AG20443 (cell line): ENCODE results near the gene FLRT3.

Experiments
- DNase-seq: peaks from one replicate; pipeline ENCODE4 v3.0.0; 2012; ENCODE audit warnings: low spot score, mixed read lengths

The FLRT3 gene

DNA sequence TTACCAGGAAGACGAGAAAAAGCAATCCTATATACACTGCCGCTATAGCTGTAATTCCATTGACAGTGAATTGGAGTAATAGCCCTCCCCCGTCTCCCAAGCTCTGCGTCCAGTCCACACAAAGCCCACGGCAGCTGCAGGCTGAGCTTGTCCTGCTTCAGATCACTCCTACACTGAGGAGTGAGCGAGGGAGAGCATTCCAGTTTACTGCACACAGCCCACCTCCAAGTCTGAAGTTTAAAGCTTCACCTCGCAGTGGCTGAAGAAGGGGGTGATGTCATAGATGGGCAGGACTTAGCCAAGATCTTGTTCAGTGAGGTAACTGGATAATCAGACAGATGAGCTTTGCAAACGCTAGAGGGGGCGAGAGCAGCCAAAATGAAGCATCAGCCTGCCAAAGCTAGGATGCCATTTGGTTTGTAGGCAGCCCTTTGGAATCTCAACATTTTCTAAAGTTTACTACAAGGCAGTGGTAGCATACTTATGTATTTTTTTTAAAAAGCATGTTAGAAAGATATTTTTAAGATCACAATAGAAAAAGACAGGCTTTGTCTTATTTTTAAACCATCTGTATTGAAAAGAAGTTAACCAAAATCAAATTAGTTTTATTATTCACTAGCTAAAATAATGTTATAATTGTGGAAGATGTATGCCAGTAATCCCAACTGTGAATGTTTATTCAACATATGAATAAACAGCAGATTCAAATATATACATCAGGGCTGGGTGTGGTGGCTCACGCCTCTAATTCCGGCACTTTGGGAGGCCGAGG lies at the start of gene FLRT3:
Gene FLRT3 (minus strand): TSS at position 213 of the 772 bp plus-strand sequence. CDS start 10,106 bp downstream, outside the sequence.
- DNase-seq: peak; percentile 89

DNA sequence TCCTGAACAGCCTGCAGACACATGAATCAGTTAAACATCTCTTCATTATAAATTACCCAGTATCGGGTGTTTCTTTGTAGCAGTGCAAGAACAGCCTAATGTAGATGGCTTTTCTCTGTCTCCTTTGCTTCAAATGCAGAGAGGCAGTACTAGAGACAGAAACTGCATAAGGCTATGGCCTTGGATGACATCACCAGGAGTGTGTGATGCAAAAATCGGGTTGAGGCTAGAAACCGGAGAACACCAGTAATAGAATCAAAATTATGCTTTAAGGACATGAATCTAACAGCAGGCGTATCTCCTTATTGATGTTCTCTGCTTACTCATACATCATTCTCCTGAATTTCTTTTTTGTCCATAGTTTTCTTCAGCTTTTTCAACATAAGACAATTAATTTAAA lies 49.3 kb upstream of the FLRT3 start:
- no peak for DNase-seq

DNA sequence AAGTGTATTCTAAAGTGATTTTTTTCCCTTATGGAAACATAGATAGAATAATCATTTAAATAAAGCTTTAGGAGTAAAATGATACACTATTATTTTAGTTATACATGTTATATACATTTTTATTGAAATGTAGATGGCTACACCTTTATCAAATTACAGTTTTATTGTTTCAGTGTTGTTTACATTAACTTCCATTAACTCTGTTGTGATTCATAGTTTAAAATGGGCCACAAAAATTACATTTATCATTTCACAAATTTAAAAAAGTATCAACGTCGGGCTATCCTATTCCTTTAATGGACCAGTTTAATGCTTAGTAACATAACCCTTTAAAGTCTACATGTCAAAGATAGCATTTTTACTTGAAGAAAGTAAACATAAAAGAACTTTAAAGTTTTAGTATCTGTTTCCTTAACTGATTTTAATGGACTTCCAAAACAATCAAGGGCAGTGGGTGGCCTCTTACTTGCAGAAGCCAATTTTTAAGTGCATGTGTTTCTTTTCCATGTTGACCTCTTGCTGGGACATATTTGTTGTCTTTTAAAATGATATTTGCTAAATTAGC lies 47.8 kb upstream of the FLRT3 start:
- no peak for DNase-seq

DNA sequence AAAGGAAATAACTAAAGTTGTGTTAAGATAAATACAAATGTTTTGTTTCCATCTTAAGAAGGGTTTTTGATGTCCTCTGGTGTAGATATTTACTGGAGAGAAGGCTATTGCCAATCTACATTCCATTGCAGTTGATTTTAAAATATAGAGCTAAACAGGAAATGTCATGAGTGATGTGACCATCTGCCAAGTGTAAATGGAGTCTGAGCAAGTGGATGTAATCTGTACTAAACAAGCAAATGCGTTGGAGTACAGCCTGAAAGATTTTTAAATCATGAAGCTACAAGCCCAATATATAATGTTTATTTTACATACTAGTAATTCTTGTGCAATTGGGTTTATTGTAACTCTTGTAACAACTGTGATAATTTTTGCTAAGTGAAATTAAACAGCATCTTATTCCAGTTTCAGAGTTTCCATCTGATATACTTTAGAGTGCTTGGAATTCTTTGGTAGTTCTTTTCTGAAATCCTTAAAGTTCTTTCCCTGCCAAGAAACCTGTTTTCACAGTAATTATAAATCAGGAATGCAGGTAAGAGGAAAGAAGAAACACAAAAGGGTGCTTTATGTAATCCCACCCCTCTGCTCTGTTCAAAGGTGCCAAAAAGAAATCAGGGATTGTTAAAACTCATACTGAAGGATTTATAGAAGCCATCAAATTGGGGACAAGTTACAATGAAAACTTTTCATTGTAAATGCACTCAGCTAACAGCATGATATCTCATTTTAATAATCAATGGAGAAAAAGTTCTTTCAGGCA lies 47.2 kb upstream of the FLRT3 start:
- no peak for DNase-seq

DNA sequence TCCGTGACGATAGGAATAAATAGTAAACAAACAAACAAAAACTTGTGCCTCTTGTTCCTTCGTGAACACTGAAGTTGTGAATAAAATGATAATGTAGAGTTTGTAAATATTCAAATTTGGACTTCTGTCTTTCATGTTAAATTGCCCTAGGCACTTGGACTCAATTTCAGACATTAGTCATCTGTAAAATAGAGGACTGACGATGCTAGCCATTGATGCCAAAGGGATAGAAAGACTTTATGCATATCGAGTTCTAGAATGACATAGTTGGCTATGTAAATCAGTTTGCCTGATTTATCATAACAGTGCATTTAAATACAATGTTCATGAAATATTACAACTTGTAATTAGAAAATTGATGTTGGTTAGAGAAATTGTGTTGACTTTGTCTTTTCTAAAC lies 45.9 kb upstream of the FLRT3 start:
- DNase-seq: no peak

DNA sequence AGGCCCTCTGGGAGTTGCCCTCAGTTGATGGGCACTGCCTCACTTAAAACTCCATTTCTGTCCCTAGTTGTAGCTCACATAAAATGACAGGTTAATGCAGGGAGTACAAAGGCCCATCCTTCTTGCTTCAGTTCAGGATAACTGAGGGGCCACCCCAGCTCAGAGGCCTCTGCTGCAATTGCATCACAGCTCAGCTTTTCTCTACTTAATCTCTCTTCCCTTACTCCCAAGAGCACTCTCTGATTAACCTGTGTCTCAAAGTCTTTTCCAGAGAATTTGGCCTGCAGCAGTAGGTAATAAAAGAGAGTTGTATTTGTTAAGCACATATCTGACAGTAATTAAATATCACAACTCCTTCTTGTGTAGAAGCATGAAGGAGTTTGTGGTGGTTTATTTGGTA lies 40.9 kb upstream of the FLRT3 start:
- no peak for DNase-seq

DNA sequence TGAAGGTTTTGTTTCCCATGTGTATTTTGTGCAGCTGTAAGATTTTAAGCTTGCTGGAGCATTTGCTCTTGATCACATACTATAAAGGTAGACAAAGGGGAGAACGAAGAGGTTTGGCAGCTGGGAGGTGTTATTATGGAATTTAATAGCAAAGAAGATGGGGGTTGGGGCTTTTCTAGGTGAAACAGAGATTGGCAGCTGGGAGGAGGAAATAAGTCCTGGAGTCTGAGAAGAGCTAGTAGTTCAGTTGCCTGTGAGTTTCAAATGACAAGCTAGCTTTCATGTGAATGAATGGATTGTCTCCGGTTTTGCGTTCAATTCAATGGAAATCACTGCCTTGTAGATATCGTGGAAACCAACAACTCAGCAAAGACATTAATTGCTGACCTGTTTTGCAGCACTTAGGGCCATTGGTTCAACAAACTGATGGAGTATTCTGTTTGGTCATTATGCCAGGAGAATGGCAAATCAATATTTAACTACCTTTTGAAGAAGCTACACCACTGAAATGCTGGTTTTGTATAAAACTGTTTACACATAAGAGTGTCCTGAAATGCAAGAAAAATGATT lies 38.1 kb upstream of the FLRT3 start:
- DNase-seq: no peak

DNA sequence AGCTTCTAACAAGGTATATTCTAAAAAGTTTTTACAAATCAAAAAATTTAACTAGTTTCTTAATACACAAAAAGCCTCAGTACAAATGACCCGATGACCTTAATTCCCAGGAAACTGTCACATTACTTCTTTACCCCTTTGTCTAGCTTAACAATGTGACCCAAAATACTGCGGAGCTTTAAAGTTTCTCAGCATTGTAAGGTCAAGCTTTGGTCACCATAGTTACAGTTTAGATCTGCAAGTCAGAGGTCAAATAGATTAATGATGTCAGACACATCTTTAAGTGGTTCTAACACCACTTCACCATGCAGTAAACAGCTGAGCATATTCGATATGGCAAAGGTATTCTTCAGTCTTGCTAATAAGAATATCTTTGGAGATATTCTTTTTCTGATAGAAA lies 36.8 kb upstream of the FLRT3 start:
- no peak for DNase-seq

DNA sequence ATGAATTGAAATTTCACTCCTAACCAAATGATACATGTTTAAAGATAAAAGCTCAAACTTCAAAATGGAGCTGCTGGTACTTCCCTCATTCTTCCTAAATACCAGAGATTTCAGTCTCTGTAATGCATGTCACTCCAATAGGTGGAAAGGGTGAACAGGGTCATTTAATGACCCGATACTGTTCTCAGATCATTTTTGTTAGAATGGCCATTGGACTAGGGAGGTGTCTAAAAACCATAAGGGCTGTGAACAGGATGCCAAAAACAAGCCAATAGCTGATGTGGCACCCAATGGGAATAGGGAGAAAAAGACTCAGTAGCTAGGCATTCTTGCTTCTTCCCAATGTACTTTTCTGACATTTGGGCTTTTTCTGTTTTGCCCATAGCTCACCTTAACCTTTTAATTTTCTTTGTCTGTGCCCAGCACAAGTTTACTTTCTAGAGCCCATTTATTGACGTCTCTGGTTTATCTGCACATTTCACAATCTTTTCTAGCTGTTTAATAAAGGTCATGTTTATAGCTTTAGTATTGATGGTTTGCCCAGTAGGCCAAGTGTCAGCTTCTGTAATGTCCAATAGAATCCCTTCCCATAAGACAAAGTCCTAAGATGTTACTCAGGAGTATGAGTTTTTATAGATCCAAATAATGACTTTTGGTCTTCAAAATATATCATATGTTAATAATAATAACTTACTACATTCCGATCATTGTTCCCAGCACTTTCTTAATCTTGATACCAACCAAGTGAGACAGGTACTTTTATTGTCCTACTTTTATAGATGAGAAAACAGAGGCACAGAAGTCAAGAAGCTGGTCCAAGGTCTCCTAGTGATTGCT lies 24.3 kb upstream of the FLRT3 start:
- DNase-seq: no peak

DNA sequence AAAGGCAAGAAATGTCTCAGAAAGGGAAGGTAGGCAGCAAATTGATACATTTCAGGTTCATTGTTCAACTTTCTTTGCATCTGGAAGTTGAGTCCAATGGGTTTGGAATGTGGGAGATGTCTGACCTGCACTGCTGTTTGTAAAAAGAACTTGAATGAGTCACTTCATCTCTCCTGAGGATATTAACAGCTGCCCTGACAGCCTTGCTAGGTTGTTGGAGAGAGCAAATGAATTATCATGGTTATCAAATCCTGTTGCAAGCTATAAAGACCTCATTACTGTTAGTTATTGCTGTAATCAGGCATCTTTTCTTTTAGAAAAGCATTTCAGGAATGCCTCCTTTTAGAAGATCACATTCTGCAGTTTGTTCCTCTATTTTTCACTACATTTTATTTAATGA lies 23.0 kb upstream of the FLRT3 start:
- no peak for DNase-seq

DNA sequence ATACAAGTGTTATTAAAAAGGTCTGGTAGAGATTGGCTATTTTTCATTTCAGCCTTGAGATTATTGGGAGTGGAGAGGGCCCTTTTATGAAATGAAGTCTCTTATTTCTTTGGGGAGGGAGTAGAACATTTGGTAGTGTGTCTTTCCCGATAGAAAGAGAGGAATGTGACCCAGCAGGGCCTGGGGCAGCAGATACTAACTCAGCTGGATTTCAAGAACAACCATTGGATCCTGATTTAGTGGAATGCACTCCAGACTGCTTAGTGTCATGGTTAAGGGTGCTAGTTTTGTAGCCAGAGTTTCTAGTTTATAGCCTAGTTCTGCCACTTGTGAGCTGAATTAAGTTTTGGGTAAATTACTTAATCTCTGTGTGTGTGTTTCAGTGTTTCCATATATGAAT lies 18.4 kb upstream of the FLRT3 start:
- no peak for DNase-seq

DNA sequence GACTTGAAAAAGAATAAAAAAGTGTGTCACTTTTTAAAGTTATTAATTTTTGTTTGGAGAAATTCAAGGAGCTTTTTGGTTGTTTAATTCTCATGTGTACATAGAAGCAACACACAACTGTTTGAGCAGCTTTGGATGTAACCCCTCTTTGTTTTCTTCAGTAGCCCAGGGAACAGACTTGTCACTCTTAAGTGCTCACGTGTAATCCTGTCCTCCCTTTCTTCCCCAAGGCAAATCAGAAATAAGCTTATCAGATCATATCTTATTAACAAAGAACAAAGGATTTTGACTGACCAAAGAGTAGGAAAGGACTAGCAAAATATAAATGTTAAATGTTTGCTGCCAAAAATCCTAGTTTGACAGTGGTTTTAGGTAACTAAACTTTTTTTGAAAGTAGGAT lies 7.3 kb upstream of the FLRT3 start:
- no peak for DNase-seq

DNA sequence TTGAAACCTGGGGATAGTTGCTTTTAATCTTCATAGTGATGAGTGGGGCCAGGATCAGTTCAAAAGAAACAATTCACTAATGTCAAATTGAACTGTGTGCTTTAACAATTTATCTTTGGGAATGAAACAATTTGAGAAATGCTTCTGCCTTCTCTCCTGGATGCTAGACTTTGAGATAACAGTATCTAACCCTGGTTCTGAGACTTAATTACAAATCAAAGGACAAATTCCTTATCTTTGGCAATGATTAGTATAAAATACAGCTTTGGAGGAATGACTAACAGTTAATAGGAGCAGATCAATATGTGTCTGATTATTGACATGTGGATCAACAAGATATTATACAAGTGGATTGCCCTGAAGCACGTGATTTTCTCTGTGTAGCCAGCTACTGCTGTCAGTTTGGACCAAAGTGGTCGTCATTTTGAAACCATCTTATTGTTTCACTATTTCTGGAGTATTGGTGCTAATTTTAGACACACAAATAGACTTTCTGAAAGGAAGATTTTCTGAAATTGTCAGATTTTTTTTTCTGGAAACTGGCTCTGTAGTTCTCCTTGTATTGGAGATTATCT lies 6.2 kb upstream of the FLRT3 start:
- no peak for DNase-seq

DNA sequence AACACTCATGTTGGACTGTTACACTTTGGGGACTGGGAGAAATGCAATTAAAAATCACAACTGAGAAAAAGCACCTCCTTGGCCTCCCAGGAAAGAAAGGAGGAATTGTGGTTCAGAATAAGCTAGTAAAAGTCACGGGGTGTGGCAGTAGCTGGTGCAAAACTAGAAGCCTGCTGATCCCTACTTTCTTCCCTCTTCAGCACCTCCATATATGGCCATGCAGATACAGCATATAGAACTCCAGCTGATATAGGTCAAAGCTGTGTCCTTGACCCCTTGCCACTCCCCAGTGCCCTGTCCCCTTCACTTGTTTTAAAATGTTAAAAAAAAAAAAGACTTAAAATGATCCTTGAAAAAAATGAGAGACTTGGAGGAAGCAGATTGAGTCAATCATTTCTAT lies 5.5 kb upstream of the FLRT3 start:
- no peak for DNase-seq

DNA sequence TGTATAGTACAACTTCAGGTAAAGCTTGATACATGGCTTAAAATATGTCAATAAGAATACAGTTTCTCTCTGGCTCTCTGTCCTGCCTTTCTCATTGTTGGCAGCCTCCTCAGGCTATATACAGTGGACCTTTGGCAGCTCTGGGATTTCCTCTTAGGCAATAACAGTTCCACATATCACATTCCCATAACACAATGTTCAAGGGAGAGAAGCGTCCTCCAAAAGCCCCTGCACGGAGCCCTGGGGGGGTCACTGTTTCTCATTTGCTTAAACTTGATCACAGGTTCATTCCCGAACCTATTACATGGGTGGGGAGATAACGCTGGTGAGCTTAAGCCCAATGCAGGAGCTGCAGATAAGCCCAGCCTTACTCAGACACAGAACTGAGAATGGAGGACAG lies 4.4 kb upstream of the FLRT3 start:
- DNase-seq: no peak

DNA sequence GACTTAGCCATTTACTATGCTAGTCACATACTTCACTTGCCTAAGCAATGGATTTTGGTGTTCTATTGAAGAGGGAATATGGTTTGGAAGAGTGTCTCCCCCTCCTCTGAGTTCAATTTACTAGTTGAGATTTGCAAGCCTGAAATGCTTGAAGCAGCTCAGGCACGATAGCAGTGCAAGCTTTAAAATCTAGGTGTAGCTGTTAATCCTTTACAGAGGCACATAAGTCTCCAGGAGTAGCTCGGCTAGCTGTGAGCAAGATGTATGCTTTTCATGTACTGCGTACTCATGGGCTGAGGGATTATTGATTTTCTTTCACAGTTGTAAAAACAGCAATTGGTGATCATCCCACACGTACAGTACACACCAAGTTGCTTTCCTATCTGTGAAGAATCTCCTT lies 726 bp downstream of the FLRT3 start:
- no peak for DNase-seq

DNA sequence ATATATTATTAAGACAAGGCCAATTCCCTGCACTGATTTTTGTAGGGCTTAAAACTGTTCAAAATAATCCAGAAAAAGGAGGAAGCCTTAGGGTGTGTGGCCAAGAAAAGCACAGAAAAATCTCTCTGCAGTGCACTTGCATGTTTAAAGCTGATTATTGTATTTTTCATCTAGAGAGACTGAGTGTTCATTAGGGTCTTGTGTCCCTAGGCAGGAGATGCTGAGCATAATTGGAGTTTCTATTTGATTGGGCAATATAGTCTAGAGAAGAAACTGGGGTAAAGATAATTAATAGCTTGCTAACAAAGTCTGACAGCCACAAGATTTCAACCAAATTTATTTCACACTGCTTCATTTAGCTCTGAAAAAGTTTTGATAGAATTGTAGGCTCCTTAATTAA lies 2.4 kb downstream of the FLRT3 start:
- no peak for DNase-seq

DNA sequence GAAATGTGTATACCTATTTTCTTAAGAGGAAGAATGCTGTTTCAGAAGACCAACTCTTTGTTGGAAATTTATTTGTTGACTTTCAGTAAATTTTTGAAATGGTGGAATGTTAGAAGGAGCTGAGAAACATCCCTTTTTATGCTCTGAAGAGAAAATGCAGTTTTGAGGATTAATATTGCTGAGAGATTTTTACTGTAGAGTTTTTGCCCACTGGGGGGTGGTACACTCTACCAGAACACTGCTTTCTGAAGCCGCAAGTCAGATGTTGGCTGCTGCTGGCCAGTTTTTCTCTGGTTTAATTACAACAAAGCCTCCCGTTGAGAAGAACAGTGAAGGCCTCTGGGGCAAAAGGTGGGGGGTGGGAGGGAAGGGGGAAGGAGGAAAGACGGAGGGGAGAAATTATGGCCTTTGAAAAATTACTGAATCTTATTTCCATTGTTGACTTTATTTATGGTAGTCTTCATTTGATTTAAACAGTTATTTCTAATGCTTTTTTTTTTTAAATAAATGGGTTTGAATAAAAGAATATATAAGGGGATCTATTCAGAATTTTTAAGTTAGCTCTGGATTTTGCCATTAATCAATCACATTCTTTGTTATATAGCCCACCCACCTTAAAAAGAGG lies 3.0 kb downstream of the FLRT3 start:
- peak; percentile 53 for DNase-seq

DNA sequence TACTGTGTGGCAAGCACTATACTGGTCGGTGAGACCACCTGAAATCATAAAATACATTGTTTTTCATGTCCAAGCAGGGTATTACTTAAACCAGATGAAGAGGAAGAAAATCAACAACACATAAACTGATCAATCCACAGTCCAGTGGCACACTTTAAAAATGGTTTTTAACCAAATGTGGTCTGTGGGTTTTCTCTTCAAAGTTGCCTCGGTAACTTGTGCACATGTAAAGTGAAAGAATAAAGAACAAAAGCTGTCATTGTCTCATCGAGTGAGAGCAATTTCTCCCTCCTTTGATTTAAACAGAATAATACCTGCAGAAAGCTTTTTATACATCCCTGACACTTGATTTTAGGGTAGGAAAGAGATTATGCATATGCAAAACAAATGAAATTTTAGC lies 3.7 kb downstream of the FLRT3 start:
- DNase-seq: no peak

DNA sequence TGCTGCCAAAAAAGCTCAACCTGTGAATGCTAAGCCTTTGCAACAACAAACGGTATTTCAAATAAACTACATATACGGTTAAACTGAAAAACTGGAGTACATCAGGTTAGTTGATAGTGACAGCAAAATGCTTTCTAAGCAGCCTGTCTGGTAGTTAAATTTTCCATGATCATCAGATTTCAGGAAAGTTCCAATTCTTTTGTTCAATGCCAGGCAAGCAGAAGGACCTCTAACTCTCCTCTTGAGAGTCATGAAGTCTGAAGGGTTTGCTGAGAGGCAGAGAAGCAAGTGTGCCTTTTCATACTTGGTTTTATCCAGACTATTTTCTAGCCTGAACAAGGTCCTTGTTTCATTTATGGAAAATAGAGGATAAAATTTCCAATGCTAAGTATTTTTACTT lies 4.5 kb downstream of the FLRT3 start:
- DNase-seq: no peak

DNA sequence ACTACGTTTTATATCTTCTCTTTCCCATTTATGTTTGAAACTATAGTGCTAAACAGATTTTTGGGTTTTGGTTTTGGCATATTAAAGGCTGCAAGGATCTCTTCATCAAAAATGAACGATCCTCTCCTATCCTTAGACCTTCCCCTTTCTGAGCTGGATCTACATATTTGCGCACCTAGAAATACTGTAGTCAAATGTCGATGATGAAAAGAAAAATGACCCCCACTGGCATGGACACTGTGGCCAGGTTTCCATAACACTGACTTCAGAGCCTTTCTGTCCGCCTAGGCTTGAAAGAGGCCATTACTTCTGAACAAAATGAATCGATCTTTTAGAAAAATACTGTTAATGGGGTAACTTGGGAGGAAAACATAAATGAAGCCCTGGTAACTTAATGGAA lies 5.8 kb downstream of the FLRT3 start:
- DNase-seq: no peak
